ENCODE results near the gene NUDT16L1.

DNA sequence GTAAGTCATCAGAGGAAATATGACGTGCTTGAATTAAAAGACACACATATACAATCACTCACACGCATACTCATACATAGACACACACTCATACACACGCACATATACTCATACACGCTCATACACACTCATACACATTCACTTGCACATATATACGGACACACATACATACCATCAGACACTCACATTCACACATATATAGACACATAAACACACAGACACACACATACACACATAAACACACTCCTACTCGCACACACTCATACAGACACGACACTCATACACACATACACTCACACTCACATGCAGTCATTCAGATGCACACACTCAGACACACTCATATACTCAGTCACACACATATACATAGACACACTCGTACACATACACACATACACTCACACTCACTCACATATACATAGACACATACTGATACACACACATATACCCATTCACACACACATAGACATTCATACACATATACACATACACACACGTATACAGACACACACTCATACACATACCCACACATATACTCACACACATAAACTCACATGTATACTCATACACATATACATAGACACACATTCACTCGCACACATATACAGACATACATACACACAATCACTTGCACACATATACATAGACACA lies 24.9 kb upstream of the NUDT16L1 start:
- TF ChIP-seq GATA2 (IDR thresholded peaks at IDR 0.05; ENCODE audit: low read depth, low read length) (no peak), GATA3 (IDR thresholded peaks at IDR 0.05; ENCODE audit: low read depth, low read length) (no peak)
